HG03565 (cell line): ENCODE measurements around the gene DGKZ.

ENCODE experiments used
- ATAC-seq: cut with Tn5 transposase; IDR thresholded peaks from one replicate; pipeline ENCODE4 v1.9.1; 2021; ENCODE audit warnings: mild to moderate bottlenecking, moderate library complexity; ENCODE audit not compliant: unreplicated experiment

The DGKZ gene

GRCh38 chr11:46326813-46327416 lies 20.3 kb upstream of the DGKZ start:
- no peak for ATAC-seq

GRCh38 chr11:46327829-46328228 lies 19.4 kb upstream of the DGKZ start:
- ATAC-seq: no peak

- no peak for ATAC-seq
Observed at GRCh38 chr11:46330154-46330553, 17.1 kb upstream of the DGKZ start.

GRCh38 chr11:46330563-46331281 lies 16.5 kb upstream of the DGKZ start:
- no peak for ATAC-seq

DNA sequence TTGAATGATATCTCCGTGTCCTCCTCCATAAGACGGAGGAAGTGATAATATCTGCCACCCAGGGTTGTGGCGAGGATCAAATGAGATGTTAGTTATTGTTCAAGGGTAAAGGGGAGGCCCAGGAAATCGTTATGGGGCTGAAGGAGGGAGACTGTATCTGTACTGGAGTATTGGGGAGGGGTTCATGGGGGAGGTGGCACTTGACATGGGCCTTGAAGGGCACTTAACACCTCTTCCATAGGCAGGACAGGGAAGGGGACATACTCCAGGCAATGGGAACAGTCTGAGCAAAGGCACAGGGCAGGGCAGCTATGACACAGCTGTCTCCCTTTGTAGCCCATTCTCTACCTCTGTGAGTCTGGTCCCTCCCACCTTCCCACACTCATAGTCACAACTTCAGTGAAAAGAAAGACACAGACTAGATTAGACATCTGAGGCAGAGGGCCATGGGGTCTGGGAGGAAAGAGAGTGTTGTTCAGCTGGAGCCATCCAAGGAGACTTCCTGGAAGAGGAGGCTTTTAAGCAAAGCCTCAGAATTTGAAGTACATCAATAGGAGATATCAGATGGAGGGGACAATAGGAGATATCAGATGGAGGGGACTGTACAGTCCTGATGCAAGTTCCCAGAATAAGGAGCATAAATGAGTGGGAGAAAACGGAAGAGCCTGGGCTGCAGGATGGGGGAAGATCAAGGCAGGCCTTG lies 15.8 kb upstream of the DGKZ start:
- ATAC-seq: no peak

DNA sequence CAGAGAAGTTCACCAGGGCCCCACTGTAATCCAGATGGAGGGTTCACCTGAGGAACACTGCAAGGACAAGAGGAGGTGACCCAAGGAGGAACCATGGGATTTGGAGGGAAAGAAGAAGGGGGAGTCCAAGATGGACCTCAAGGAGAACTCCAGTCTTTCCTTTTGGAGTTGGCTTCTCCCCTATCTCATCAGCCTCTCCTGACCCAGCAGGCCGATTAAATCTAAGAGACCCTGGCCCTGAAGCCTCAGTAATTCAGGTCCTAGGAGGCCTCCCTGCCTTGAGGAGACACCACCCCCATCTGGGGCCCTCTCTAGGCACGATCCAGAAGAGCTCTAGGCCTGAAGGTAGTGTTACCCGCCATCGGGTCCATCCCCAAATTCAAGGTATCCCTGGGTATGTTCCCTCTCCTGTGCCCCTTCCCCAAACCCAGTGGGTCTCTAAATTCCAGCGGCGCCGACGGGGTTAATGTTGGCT lies 15.1 kb upstream of the DGKZ start:
- ATAC-seq: no peak

GRCh38 chr11:46332568-46333393 lies 14.5 kb upstream of the DGKZ start:
- ATAC-seq: no peak

- ATAC-seq: no peak
Observed at GRCh38 chr11:46333394-46333947, 13.8 kb upstream of the DGKZ start.

DNA sequence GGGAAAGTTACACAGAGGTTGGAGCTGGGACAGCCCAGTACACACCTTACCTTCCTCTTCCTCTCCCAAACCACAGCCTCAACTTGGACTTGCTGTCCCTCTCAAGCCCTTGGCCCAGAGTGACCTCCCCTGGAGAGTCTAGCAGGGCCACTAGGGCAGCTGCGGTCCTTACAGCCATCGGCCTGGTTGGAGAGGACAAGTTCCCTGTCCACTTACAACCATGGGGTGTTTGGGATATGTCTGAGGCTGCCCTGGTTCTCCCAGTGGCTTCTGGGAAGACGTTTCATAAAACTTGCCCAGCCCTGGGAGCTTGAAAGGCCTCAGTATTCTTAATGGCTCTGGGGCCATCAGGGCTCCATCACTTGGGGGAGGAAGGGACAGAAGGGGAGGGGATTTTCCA lies 13.1 kb upstream of the DGKZ start:
- ATAC-seq: no peak

GRCh38 chr11:46335271-46335670 lies 12.0 kb upstream of the DGKZ start:
- ATAC-seq: no peak

DNA sequence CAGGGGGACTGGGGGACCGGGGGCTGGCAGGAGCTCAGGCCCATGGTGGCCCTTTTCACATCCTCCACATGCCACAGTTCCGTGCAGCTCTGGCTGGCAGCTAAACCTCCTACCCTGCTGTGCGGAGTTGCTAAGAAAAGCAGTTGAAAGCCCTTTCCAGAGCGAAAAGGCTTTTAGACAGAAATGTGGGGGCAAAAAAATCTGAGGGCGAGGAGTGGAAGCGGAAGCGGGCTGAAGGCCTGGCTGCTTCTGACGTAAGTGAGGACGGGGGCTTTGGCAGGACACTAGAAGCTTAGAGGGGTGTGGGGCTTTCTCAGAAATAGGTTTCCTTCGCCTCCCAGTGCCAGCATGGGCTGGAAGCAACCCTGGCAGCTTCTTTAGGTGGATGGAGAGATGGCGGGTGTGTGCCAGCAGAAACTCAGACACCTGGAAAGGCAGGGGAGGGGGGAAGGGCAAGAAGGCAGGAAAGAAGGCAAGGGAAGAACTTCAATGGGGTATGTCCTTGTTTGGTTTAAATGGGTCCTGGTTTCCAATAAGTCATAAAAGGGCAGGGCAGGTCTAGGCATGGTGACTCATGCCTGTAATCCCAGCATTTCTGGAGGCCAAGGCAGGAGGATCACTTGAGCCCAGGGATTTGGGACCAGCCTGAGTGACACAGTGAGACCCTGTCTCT lies 11.2 kb upstream of the DGKZ start:
- no peak for ATAC-seq

- no peak for ATAC-seq
Observed at GRCh38 chr11:46336563-46337180, 10.6 kb upstream of the DGKZ start.

DNA sequence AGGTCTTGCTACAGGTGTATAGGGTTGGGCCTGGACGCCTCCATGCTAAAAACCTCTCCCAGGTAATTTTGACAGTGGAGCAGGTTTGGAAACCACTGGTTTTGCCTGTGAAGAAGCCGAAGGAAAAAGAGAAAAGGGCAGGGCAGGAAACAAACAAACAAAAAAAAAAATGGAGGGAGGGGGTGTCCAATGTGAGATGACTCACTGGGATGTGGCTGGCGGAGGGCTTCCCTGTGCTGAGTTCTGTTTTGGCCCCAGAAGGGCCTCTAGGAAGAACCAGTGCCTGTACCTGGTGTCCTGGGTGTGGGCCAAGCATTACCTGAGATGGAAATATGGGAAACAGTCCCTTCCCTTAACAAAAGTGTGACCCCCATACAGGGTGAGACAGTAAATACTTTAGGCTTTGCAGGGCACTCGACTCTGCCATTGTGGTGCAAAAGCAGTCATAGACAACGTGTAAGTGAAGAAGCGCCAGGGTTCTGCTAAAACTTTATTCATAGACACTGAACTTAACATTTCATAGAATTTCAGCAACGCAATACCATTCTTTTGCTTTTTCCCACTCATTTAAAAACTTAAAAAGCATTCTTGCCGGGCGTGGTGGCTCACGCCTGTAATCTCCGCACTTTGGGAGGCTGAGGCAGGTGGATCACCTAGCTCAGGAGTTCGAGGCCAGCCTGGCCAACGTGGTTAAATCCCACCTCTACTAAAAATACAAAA lies 9.5 kb upstream of the DGKZ start:
- ATAC-seq: no peak

DNA sequence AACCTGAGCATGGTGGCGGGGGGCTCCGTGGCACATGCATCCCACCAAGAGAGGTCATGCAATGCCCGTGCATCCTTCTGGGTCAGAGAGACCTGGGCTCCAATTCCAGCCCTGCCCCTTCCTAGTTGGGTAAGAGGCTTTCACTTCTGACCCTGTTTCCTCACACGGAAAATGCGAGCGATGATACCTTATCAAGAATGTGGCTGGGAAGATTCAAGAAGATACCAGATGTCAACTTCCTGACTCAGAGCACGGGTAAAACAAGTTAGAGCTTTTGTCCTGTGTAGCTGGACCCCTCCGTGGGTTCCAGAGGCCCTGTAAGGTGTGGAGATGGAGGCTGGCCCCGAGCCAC lies 8.7 kb upstream of the DGKZ start:
- ATAC-seq: no peak

- no peak for ATAC-seq
Observed at GRCh38 chr11:46338988-46339666, 8.1 kb upstream of the DGKZ start.

DNA sequence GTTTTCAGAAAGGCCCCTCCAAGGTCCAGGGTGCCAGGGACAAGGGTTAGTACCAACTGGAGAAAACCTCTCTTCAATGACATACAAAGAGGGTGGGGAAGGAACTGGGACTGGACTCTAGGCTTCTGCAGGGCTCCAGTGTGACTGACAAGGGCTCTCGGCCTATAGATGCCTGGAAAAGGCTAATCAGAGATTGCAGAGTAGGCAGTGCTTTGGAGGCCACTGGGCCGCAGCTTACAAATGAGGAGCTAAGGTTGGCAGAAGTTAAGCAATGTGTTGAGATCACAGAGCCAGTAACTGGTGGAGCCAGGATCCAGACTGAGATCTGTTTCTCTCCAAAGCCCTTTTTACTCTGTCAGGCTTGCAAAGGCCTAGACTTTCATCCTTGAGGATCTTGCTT lies 7.4 kb upstream of the DGKZ start:
- no peak for ATAC-seq

GRCh38 chr11:46341454-46341853 lies 5.8 kb upstream of the DGKZ start:
- no peak for ATAC-seq

DNA sequence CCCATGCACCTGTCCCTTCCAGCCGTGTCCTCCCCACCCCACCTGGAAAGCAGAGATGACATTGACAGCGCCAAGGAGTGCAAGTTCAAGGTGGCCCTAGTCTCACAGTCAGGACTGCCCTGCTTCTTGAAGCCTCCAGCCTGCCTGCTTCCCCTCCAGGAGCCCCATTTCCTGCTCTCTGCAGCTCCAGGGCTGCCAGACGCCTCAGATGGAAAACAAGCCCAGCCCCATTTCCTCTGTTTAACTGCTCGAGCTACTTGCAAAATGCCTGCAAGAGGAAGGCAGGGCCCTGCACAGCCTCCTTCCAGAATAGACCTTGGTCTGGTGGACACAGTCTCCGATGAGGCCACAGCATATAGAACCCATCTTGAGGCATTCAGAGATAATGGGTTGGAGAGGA lies 5.0 kb upstream of the DGKZ start:
- ATAC-seq: no peak

GRCh38 chr11:46343520-46343919 lies 3.7 kb upstream of the DGKZ start:
- no peak for ATAC-seq
